Mesenchymal stem cell (in vitro differentiated cells and primary cell): ENCODE measurements around the gene INPP5D.

Experiments used
- DNase-seq: peaks from one replicate; pipeline ENCODE4 v3.0.0-alpha.2; 2013
- H2AFZ ChIP-seq: one replicate; pipeline ENCODE4 v1.6.1; 2013; ENCODE audit warnings: low read depth, mild to moderate bottlenecking, control low read depth, inconsistent platforms, low read length, moderate library complexity
- H2AK5ac ChIP-seq: 2 replicates; pipeline ENCODE4 v1.6.1; 2013; ENCODE audit warnings: low read length, moderate library complexity, mild to moderate bottlenecking, inconsistent platforms; ENCODE audit not compliant: severe bottlenecking
- H2BK120ac ChIP-seq: one replicate; pipeline ENCODE4 v1.6.1; 2013; ENCODE audit warnings: low read depth, mild to moderate bottlenecking, inconsistent platforms, low read length, moderate library complexity
- H2BK12ac ChIP-seq, 2 experiments: one replicate each; pipeline ENCODE4 v1.6.1; 2013; ENCODE audit warnings: inconsistent platforms in 2 of 2, low read length in 2 of 2, mild to moderate bottlenecking in 2 of 2, moderate library complexity in 2 of 2, control low read depth in 1 of 2
- H2BK15ac ChIP-seq: one replicate; pipeline ENCODE4 v1.6.1; 2013; ENCODE audit warnings: mild to moderate bottlenecking, low read depth, inconsistent platforms; ENCODE audit not compliant: poor library complexity, severe bottlenecking
- H2BK5ac ChIP-seq: 2 replicates; pipeline ENCODE4 v1.6.1; 2013; ENCODE audit warnings: low read depth, mild to moderate bottlenecking, low read length, control low read depth, inconsistent platforms; ENCODE audit not compliant: poor library complexity, severe bottlenecking
- H3K14ac ChIP-seq, 2 experiments: one replicate each; pipeline ENCODE4 v1.6.1; 2013; ENCODE audit warnings: inconsistent platforms in 2 of 2, low read length in 2 of 2, control low read depth in 1 of 2, mild to moderate bottlenecking in 1 of 2, moderate library complexity in 1 of 2
- H3K18ac ChIP-seq, 2 experiments: one replicate each; pipeline ENCODE4 v1.6.1; 2013; ENCODE audit warnings: inconsistent platforms in 2 of 2, low read length in 2 of 2, control low read depth in 1 of 2, low read depth in 1 of 2, mild to moderate bottlenecking in 1 of 2
- H3K23ac ChIP-seq, 2 experiments: one replicate each; pipeline ENCODE4 v1.6.1; 2013; ENCODE audit warnings: inconsistent platforms in 2 of 2, low read length in 2 of 2, mild to moderate bottlenecking in 2 of 2, moderate library complexity in 2 of 2, control low read depth in 1 of 2
- H3K27ac ChIP-seq: 2 replicates; pipeline ENCODE4 v1.5.1; 2013; ENCODE audit warnings: mild to moderate bottlenecking, moderate library complexity, low read length, control low read depth, inconsistent platforms; ENCODE audit not compliant: poor library complexity, severe bottlenecking
- H3K27me3 ChIP-seq, 2 experiments: 2 replicates each; pipeline versions ENCODE4 v1.6.1 to v1.7.0; 2013; ENCODE audit warnings: low read length in 2 of 2, mild to moderate bottlenecking in 2 of 2, moderate library complexity in 2 of 2, control low read depth in 1 of 2, inconsistent platforms in 1 of 2; ENCODE audit not compliant: control insufficient read depth in 1 of 2, insufficient read depth in 1 of 2
- H3K36me3 ChIP-seq, 2 experiments: 2 replicates each; pipeline versions ENCODE4 v1.6.1 to v1.7.0; 2013; ENCODE audit warnings: low read length in 2 of 2, control low read depth in 1 of 2, inconsistent platforms in 1 of 2, low read depth in 1 of 2, mild to moderate bottlenecking in 1 of 2; ENCODE audit not compliant: insufficient read depth in 2 of 2, control insufficient read depth in 1 of 2
- H3K4ac ChIP-seq, 2 experiments: one replicate each; pipeline ENCODE4 v1.6.1; 2013; ENCODE audit warnings: inconsistent platforms in 2 of 2, low read length in 2 of 2, mild to moderate bottlenecking in 2 of 2, moderate library complexity in 2 of 2, control low read depth in 1 of 2, low read depth in 1 of 2
- H3K4me1 ChIP-seq: 2 replicates; pipeline ENCODE4 v1.6.1; 2013; ENCODE audit warnings: low read depth, low read length, control low read depth; ENCODE audit not compliant: control insufficient read depth, insufficient read depth
- H3K4me2 ChIP-seq: 2 replicates; pipeline ENCODE4 v1.6.1; 2013; ENCODE audit warnings: low read length, mild to moderate bottlenecking, inconsistent platforms; ENCODE audit not compliant: poor library complexity, severe bottlenecking
- H3K4me3 ChIP-seq, 2 experiments: 2 replicates each; pipeline versions ENCODE4 v1.5.1 to v1.7.0; 2013; ENCODE audit warnings: low read length in 2 of 2, mild to moderate bottlenecking in 2 of 2, control low read depth in 1 of 2, low read depth in 1 of 2; ENCODE audit not compliant: insufficient read depth in 1 of 2
- H3K79me1 ChIP-seq: replicated peaks from 2 replicates; pipeline ENCODE4 v1.6.1; 2013; ENCODE audit warnings: mild to moderate bottlenecking, control low read depth, low read length, inconsistent platforms; ENCODE audit not compliant: poor library complexity, severe bottlenecking
- H3K9ac ChIP-seq: 2 replicates; pipeline ENCODE4 v1.7.0; 2013; ENCODE audit warnings: mild to moderate bottlenecking, low read length, moderate library complexity
- H3K9me3 ChIP-seq: 2 replicates; pipeline ENCODE4 v1.7.0; 2013; ENCODE audit warnings: mild to moderate bottlenecking, low read length; ENCODE audit not compliant: control insufficient read depth
- H4K8ac ChIP-seq: one replicate; pipeline ENCODE4 v1.6.1; 2013; ENCODE audit warnings: inconsistent platforms, mild to moderate bottlenecking, low read length, moderate library complexity
- H4K91ac ChIP-seq: one replicate; pipeline ENCODE4 v1.6.1; 2013; ENCODE audit warnings: mild to moderate bottlenecking, low read length, inconsistent platforms
- WGBS: methylation state at CpG from one replicate; pipeline ENCODE4 v1.1.7; 2013; ENCODE audit warnings: mixed read lengths; 5-methylcytosine and 5-hydroxymethylcytosine counted together

Gene INPP5D

GRCh38 chr2:233041722-233042323 lies 18.3 kb upstream of the INPP5D start:
- no peak overlapping the region for H2BK5ac ChIP-seq
- H3K36me3 ChIP-seq = no peaks in the 10 kb centered on the region
- no peak overlapping the region for H3K4me2 ChIP-seq
- H3K4me1 ChIP-seq = no peaks in the 10 kb centered on the region
- no peak overlapping the region for H3K14ac ChIP-seq
- no peak overlapping the region for H2AK5ac ChIP-seq
- no peak overlapping the region for H2AFZ ChIP-seq
- H2BK120ac ChIP-seq = no peak overlapping the region
- no peak overlapping the region for H3K4me3 ChIP-seq
- H3K23ac ChIP-seq = no peak overlapping the region
- H3K27ac ChIP-seq = no peak overlapping the region
- H3K27me3 ChIP-seq = peaks cover 17 to 23% of the 10 kb centered on the region in 2 experiments
- no peak overlapping the region for H2BK12ac ChIP-seq
- no peak overlapping the region for H3K18ac ChIP-seq
- H3K79me1 ChIP-seq = no peaks in the 10 kb centered on the region
- no peak overlapping the region for H3K9ac ChIP-seq
- no peak overlapping the region for H4K91ac ChIP-seq
- WGBS = 76% methylated on average over 10 of the region's 10 CpGs
- no peak for DNase-seq
- peaks cover 3% of the 10 kb centered on the region for H3K9me3 ChIP-seq
- no peak overlapping the region for H4K8ac ChIP-seq
- no peak overlapping the region for H2BK15ac ChIP-seq
- H3K4ac ChIP-seq = no peak overlapping the region

GRCh38 chr2:233042549-233042948 lies 17.6 kb upstream of the INPP5D start:
- Histone ChIP-seq H3K4ac (no peak overlapping the region), H3K18ac (no peak overlapping the region), H4K8ac (no peak overlapping the region), H3K27me3 (peaks cover 23% of the 10 kb centered on the region in 2 experiments), H3K27ac (no peak overlapping the region), H2BK12ac (no peak overlapping the region), H2BK5ac (no peak overlapping the region), H3K36me3 (no peaks in the 10 kb centered on the region), H3K9ac (no peak overlapping the region), H3K9me3 (peaks cover 3% of the 10 kb centered on the region), H3K4me3 (no peak overlapping the region), H2AFZ (no peak overlapping the region), H4K91ac (no peak overlapping the region), H3K4me2 (no peak overlapping the region), H3K4me1 (no peaks in the 10 kb centered on the region), H2BK120ac (no peak overlapping the region), H2BK15ac (no peak overlapping the region), H3K23ac (no peak overlapping the region), H3K14ac (no peak overlapping the region), H3K79me1 (no peaks in the 10 kb centered on the region), H2AK5ac (no peak overlapping the region)
- DNase-seq = no peak
- WGBS = 91% methylated on average over 8 of the region's 9 CpGs

- DNase-seq = no peak
- peaks cover 26 to 38% of the 10 kb centered on the region in 2 experiments for H3K27me3 ChIP-seq
- H2BK120ac ChIP-seq = no peak overlapping the region
- H2BK5ac ChIP-seq = no peak overlapping the region
- H3K9me3 ChIP-seq = no peaks in the 10 kb centered on the region
- H4K8ac ChIP-seq = no peak overlapping the region
- H2BK15ac ChIP-seq = no peak overlapping the region
- H3K9ac ChIP-seq = no peak overlapping the region
- H4K91ac ChIP-seq = no peak overlapping the region
- WGBS = 78% methylated on average over 8 of the region's 9 CpGs
- H3K14ac ChIP-seq = no peak overlapping the region
- H2BK12ac ChIP-seq = no peak overlapping the region
- no peak overlapping the region for H3K23ac ChIP-seq
- no peak overlapping the region for H3K4ac ChIP-seq
- H3K27ac ChIP-seq = no peak overlapping the region
- H3K36me3 ChIP-seq = no peaks in the 10 kb centered on the region
- no peaks in the 10 kb centered on the region for H3K4me1 ChIP-seq
- no peak overlapping the region for H3K4me2 ChIP-seq
- no peaks in the 10 kb centered on the region for H3K79me1 ChIP-seq
- H2AFZ ChIP-seq = no peak overlapping the region
- no peak overlapping the region for H3K18ac ChIP-seq
- no peak overlapping the region for H3K4me3 ChIP-seq
- H2AK5ac ChIP-seq = no peak overlapping the region
Measured at GRCh38 chr2:233044974-233045605, 15.1 kb upstream of the INPP5D start.

- Histone ChIP-seq H3K23ac (no peak overlapping the region), H4K8ac (no peak overlapping the region), H3K27me3 (peaks cover 25 to 47% of the 10 kb centered on the region in 2 experiments), H3K9me3 (no peaks in the 10 kb centered on the region), H3K4me2 (no peak overlapping the region), H3K36me3 (no peaks in the 10 kb centered on the region), H3K18ac (no peak overlapping the region), H3K4ac (no peak overlapping the region), H3K4me3 (no peak overlapping the region), H2BK12ac (no peak overlapping the region), H3K79me1 (no peaks in the 10 kb centered on the region), H2AFZ (no peak overlapping the region), H3K4me1 (no peaks in the 10 kb centered on the region), H4K91ac (no peak overlapping the region), H2BK5ac (no peak overlapping the region), H2AK5ac (no peak overlapping the region), H3K9ac (no peak overlapping the region), H2BK120ac (no peak overlapping the region), H3K27ac (no peak overlapping the region), H2BK15ac (no peak overlapping the region), H3K14ac (no peak overlapping the region)
- no peak for DNase-seq
- WGBS = 83% methylated on average over 3 of the region's 3 CpGs
Measured at GRCh38 chr2:233047206-233047605, 12.9 kb upstream of the INPP5D start.
